HG03378 (cell line): ENCODE results near the gene SEMA6A.
"Not testable (repeated sequence)": the region's sequence is repeated elsewhere in the genome, so short reads cannot be mapped to it uniquely, and the experiment has no call there.

Experiments used
- ATAC-seq: cut with Tn5 transposase; IDR thresholded peaks from one replicate; pipeline ENCODE4 v1.9.1; 2021; ENCODE audit warnings: mild to moderate bottlenecking, moderate library complexity; ENCODE audit not compliant: unreplicated experiment

SEMA6A gene

DNA sequence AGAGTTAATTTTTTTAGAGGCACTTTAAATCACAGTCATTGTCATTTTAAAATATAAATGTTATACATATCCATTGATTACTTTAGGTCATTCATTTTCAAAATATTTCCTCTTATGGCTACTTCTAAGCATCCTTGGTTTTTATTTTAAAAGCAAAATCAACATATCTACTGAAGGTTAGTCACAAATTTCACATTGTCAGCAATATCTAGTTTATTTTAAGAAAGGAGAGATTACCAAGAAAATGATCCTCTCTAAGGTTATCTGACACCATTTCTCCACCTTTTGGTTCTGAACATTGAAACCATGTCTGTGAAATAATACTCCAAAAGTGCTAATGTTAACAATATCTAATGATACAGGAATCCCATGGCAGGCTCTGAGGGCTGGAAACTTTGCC is 24.5 kb downstream of the SEMA6A start:
- no peak for ATAC-seq

DNA sequence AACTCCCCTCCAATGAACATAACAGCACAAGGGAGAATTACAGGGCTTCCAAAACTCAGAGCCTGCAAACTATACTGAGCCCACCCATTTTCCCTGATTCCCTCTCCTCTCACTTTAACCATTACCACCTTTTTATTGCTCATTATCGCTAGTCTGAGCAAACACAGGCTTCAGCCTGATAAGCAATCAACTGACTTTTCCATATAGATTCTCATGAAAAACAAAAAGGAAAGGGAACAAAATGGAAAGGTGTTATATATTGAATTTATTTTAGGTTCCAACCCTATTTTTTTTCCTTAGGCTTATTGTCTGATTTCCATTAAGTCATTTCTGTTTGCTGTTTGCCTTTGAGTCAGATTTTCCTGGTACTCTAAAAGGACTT is 27.9 kb downstream of the SEMA6A start:
- ATAC-seq: no peak

DNA sequence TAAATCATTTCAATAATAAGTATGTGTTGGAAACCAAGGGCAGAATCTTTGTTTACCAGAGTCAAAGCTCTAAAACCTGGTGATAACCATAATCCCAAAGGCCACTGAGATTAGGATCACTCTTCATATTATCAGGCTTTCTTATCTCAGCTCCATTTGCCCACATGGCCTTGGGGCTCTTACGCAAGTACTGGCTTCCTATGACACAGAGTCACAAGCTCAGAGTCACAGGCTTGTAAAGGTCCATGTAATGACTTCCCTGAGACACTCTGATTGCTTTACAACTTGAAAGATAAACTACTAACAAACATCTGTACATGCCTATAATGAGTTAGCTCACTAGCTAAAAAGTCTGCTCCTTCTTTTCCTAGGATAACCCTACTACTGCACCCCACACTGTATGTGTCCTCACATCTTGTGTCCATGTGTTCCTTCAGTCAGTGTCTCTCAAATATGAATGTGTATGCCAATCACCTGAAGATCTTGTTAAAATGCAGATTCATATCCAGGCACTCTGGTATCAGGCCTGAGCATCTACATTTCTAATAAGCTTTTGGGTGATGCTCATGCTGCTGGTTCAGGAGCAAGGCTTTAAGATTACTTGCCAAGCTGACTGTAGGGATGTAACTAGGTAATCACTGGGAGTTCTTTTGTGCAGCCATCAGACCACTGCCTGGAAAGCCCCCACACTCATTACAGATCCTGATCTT is 28.4 kb downstream of the SEMA6A start:
- no peak for ATAC-seq

DNA sequence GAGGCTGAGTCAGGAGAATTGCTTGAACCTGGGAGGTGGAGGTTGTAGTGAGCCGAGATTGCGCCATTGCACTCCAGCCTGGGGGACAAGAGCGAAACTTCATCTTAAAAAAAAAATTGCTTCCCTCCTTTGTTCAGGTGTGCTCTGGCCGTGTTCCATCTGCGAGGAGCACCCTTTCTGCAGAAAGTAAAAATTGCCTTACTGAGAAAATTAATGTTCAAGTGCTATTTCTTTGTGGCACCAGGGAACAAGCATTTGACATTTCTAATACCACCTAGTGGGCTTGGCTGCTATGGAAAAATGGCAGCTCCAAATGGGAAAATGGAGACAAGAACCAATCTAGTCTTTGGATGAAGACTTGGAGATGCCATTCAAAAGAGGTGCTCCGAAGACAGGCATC is 29.2 kb downstream of the SEMA6A start:
- not testable (repeated sequence) for ATAC-seq

DNA sequence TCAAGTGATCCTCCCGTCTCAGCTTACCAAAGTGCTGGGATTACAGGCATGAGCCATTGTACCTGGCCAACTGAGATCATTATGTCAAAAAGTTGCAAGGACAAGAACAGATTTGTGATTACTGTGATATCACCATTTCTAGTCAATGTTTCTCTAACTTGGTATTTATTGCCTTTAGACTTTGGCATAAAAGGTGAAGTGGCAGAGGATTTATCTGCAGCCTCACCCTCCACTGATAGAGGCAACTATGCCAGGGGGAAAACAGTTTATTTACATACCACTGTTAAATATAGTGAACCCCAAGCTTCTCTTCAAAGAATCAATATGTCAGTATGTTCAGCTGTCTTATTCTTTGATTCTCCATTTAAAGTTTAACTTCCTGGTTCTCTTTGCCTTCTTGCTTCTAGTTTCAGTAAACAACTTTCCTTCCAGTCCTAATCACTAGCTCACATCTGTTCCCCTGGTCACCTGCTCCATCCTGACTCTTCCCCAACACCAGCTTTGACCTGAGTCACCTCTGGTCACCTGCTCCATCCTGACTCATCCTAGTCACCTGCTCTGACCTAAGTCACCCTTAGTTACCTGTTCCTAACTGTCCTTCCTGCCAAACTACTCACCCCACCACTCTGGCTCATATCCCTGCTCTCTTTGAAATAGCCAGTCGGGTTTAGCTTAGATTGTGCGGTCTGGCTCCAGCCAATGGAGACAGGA is 29.9 kb downstream of the SEMA6A start:
- ATAC-seq: no peak

DNA sequence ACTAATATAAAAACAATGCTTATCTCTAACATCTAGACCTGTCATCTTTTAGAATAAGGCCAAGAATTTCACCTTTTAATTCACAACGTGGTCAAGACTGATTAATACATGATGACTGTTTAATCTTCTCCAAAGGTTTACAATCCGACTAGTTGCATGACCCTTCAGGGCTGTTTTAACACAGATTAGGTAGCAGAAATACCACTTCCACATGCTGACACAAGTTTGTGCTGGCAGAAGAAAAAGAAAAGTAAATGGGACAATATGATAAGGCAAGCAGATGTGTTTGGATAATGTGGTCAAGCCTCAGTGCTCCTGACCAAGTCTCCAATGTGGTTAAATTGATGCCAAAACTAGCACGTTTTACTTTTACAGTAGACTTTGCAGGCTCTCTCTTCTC is 31.1 kb downstream of the SEMA6A start:
- ATAC-seq: no peak

DNA sequence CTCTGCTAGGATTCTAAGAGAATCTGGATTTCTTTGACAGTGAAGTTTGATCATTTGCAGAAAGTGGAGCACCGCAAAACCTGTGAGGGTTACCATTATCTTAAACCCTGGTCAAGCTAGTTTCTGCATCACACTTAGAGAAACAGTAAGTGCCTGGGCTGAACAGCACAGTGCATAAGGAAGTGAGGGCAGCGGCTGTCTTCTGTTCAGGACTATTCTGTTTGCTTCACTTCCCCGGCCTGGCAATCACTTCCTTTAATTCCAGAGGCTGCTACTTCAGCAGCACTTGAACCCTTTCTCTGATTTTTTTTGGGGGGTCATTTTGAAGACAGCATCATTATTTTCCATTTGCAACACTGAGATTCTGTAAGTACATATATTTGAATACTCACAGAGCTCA is 32.0 kb downstream of the SEMA6A start:
- no peak for ATAC-seq

DNA sequence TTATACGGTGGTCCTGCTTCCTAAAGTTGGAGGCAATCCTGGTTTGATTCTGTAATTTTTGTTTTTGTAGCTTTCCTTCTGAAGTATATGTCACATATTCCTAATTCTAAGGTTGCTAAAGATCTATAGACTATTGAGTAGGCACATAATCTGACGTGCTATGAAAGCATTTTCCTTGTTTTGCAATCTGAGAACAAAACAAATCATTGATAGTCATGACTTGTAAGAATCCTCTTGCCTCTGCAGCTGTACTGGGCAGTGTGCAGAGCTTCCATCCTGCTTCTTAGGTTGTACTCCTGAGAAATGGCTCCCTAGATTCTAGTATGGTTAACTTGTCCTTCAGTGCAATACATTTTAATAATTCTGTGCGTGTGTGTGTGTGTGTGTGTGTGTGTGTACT is 35.4 kb downstream of the SEMA6A start:
- no peak for ATAC-seq

DNA sequence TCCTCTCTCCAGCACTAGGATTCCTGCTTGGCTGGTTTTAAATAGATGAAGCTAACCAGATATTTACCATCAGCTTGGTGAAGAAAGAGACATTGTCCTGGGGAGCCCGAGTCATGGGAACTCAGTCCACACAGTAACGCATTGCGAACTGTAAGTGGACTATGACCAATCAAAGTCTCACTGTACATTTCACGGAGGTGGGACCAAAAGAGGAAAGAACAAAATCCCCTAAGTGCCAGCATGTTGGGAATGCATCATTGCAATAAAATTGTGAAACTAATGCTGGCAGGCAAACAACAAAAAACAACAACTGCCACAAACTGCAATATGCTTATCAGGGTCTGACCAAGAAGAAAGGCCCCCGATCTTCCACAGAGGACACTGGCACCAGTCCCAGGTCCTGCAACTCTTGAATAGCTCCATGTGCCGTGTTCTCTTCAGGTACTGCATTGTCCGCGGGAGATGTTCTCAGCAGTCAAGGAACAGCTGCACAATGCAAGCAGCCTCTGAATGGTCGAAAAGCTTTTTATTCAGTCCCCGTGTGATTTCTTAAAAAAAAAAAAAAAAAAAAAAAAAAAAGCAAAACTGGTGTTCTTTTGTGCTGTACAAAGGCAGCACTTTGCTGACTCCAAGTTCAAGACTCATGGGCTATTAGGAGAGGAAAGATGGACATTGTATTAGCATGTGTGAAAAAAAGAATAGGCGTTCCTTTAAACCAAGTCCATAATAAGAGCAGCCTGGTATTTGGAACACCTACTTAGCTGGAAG is 38.1 kb downstream of the SEMA6A start:
- ATAC-seq: no peak

DNA sequence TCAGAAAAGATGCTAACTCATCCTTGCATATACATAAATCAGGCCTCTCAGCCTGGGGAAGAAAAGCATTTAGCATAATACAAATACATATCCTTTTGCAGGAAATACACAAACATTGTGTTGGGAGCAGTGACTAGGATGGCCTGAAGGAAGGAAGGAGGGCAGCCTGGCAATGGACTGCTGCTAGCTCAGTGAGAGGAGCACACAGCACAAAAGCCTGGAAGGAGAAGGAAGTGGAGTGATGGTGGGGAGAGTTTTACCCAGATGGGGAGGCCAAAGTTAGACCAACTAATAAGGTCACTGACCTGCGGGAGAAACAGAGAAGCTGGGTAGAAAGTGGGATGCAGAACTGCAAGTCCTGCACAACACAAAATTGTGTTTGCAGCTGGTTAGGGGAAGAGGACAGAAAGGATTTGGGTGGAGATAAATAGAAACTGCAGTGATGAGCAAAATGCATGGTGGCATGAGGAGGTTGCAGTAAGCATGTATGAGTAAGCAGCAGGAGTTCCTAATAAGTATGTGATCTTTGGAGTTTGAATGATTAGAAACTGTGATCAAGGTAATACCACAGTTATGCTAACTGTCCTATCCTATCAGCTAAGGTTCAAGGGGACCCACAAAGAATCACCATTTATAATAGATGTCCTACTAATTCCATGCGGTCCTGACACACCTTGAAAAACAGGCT is 39.5 kb downstream of the SEMA6A start:
- ATAC-seq: no peak

DNA sequence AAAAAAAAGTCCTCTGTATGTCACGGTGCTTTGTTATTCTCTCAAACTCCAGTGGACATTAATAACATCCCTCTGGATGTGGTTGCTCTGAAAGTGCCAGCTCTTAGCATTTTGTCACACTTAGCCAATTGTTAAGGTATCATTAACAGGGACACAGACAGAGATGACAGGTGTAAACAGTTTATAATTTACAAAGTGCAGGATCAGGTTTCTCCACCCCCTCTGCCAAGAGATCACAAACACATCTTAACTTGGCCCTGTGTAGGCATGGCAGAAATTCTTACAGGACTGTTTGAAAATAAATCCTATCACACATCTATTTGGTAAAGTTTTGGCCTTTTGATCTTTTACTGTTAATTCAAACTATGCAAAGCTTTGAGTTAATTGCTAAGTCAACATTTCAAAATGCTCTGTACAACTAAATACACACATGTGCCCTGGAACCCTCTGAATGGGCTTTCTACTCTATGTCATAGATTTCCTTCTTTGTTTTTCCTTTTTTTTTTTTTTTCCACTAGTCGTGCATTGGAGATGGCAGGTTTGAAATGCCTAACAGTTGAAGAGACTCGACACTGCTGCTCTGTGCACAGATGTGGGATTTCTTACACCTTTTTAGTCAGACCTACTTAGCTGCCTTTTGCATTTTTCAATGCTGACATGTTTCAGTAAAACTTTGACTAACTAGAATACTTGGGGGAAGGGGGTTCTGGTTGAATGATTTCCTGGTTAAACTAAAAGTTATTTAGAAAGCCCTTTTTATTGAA is 41.7 kb downstream of the SEMA6A start:
- ATAC-seq: peak; percentile 66

DNA sequence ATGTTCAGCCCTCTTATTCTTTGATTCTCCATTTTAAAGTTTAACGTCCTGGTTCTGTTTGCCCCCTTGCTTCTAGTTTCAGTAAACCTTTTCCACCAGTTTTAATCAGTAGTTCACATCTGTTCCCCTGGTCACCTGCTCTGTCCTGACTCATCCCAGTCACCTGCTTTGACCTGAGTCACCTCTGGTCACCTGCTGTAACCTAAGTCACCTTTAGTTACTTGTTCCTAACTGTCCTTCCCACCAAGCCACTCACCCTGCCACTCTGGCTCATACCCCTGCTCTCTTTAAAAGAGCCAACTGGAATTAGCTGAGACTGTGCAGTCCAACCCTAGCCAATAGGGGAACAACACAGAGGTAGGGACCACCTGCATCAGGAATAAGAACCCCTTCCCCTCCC is 43.0 kb downstream of the SEMA6A start:
- no peak for ATAC-seq

DNA sequence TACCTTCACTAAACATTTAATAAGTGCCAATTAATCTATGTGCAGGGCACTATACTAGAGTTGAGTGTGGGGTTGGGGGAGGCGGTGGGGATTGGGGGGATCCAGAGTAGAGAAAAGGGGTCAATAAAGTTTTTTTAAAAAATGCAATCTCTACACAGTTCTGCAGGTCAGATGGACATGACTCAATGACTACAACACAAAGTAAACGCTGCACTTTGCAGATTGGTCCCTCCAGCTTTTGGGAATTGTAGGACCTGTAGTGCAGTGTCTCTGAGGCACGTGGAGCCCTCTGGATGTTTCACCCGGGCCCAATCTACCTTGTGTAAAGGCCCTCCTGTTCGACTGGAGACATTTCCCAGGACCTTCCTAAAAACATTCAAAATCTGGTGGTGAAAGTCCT is 43.5 kb downstream of the SEMA6A start:
- no peak for ATAC-seq

DNA sequence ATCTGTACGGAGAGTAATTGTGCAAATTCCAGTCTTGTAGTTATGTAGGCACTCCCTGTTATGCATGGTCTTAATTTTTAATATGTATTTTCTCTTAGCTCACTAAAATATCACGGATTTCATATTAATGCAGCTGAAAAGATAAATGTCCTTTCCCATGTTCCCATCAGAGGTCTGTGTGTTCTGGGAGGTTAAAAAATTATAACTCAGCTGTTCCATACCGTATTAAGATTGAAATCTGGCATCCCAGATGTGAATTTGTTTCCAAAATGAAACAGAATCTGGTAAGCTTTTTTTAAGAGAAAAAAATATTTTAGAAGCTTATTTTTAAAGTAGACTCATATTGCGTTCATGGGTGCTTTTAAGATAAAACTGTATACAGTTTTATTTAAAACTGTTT is 44.3 kb downstream of the SEMA6A start:
- ATAC-seq: no peak

DNA sequence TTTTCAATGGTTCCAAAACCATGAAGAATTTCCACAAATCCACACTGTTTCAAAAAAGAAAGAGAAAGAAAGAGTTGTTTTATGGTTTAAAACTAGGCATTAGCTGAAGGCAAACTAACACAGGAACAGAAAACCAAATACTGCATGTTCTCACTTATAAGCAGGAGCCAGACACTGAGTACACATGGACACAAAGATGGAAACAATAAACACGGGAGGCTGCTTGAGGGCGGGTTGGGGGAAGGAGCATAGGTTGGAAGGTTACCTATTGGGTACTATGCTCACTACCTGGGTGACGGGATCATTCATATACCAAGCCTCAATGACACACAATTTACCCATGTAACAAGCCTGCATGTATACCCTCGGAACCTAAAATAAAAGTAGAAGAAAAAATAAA is 45.0 kb downstream of the SEMA6A start:
- ATAC-seq: no peak

DNA sequence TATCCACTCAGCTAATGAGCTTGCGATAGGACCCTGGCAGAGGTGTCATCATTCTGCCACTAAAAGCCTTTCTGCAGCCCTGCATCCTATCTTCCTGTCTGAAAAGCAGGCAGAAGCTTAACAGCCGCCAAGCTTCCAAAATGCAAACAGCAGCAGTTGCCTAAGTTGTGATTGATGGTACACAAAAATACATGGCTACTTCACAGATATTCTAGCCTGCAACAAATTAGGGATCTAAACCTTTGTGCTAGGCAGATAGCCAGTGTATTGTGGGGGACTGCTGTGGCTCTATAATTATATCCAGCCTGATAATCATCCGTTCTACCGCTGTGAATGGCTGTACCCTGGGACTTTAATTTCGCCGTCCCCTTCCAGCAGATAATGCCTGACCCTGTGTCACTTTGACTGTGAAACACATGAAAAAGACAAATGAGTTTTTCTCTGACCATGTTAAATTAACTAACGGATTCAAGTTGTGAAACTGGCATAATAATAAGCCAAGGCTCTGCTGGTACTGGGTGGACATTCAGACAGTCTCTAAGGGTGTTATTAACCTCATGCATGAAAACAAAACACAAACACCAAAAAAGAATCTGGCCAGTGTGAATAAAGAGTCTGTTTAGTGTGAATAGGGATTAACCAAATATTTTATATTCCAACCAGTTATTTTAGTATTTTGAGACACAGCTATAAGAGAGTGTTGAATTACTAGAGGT is 45.9 kb downstream of the SEMA6A start:
- no peak for ATAC-seq

DNA sequence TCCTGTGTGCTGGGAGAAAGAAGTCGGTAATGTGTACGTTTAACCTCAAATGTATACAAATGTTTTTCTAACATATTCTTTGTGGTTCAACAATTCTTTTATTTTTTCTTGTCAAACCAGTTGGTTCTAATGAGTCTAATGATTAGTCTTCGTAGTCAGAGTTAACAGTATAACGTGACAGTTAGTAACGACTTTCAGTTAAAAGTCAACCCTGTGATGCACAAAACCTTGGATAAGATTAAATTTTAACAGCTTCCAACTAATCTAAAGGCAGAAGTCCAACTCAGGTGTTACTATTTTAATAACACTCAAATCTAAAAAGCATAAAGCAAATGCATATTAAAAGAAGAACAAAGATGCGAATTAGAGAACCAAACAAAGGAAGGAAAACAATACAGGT is 47.0 kb downstream of the SEMA6A start:
- no peak for ATAC-seq

DNA sequence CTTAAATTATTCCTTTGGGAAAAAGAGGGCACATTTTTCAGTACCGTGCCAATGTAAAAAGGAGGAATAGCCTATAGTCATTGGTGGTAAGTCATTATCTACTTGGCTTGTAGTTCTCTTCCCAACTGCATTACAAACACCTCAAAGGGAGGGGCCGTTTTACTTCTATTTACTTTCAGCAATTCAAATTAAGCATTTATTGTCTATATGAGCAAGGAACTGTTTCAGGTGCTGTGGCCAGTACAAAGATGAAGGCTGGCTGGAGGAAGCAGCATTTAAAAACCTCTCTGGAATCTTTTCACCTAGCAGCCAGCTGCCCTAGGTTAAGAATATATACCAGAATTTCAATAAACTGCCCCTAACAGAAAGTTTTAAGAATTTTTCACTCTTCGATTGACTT is 48.9 kb downstream of the SEMA6A start:
- no peak for ATAC-seq

DNA sequence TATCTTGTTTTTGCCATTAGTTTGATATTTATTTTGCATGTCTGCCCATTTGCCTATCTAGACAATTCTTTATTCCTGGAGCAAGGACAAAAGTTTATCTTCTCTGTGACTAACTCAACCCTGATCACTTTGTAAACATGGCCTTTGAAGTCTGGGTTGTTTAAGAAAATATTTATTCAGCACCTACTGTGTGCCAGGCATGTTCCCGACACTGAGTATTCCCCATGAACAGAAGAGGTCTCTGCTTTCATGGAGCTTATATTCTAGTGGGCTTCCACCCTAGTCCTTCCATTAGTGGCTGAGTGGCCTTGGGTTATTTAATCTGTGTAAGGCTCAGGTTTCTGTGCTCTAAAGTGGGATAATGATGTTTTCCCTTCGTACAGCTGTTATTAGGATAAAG is 49.7 kb downstream of the SEMA6A start:
- no peak for ATAC-seq
